Right atrium auricular region (tissue), 2 donors: ENCODE results near the gene ERMAP. TPM values are rescaled to one million over a fixed set of nuclear protein-coding genes. Genes with fewer than 3 reads are reported as not detected.

Experiments
- DNase-seq: peaks from one replicate; pipeline ENCODE4 v3.0.0-alpha.2; 2019; ENCODE audit warnings: low spot score
- H3K27ac ChIP-seq, 2 donors: fragments of 200-600 bp; sonication (generic); 1 replicate in 1 of 2; 2 replicates in 1 of 2; pipeline ENCODE4 v1.5.1; 2016 to 2019
- H3K27me3 ChIP-seq, 2 donors: fragments of 200-600 bp; sonication (generic); one replicate each; pipeline versions ENCODE4 v1.5.1 to v1.6.0; 2017 to 2019
- H3K36me3 ChIP-seq: fragments of 200-600 bp; sonication (generic); one replicate; pipeline ENCODE4 v1.5.1; 2016
- H3K4me1 ChIP-seq, 2 donors: fragments of 200-600 bp; sonication (generic); one replicate each; pipeline versions ENCODE4 v1.5.1 to v1.6.0; 2017 to 2019
- H3K4me3 ChIP-seq, 2 donors: fragments of 200-600 bp; sonication (generic); 1 replicate in 1 of 2; 2 replicates in 1 of 2; pipeline ENCODE4 v1.5.1; 2017 to 2019; ENCODE audit warnings: mild to moderate bottlenecking in 1 of 2, moderate library complexity in 1 of 2
- H3K9me3 ChIP-seq, 2 donors: fragments of 200-600 bp; sonication (generic); one replicate each; pipeline ENCODE4 v1.5.1; 2019
- CTCF ChIP-seq, 2 donors: fragments of 200-600 bp; sonication (generic); IDR thresholded peaks; one replicate each; pipeline ENCODE4 v1.5.1; 2019; ENCODE audit warnings: antibody characterized with exemption in 2 of 2
- total RNA-seq, 2 donors: library from RNA; depleted of rRNA; stranded (reverse); fragments of >200 nt; gene quantifications; one replicate each; pipeline ENCODE4 v1.1.0, GENCODE V29; 2016

Gene ERMAP
- total RNA-seq, 2 donors from 2014 or later: 3.3 to 5.6 TPM

DNA sequence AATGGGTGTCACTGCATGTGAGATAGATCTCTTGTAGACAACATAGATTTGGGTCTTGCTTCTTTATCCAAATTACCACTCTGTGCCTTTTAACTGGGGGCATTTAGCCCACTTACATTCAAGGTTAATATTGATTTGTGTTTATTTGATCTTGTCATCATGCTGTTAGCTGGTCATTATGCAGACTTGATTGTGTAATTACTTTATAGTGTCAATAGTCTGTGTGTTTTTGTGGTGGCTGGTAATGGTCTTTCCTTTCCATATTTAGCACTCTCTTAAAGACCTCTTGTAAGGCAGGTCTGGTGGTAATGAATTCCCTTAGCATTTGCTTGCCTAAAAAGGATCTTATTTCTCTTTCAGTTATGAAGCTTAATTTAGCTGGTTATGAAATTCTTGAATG lies 59.1 kb downstream of the ERMAP start:
- Histone ChIP-seq H3K4me1 (no peaks in the 10 kb centered on the region), H3K36me3 (no peaks in the 10 kb centered on the region), H3K4me3 (no peak overlapping the region), H3K27ac (no peak overlapping the region), H3K27me3 (no peaks in the 10 kb centered on the region), H3K9me3 (peaks cover 0 to 6% of the 10 kb centered on the region in 2 donors)
- TF ChIP-seq CTCF (IDR thresholded peaks at IDR 0.05): no peak
- no peak for DNase-seq

- Histone ChIP-seq H3K27me3 (no peaks in the 10 kb centered on the region), H3K4me3 (no peak overlapping the region), H3K36me3 (no peaks in the 10 kb centered on the region), H3K4me1 (no peaks in the 10 kb centered on the region), H3K9me3 (peaks cover 0 to 6% of the 10 kb centered on the region in 2 donors), H3K27ac (no peak overlapping the region)
- TF ChIP-seq CTCF (IDR thresholded peaks at IDR 0.05): no peak
- DNase-seq: no peak
Observed at GRCh38 chr1:42877380-42877779, 60.5 kb downstream of the ERMAP start.

DNA sequence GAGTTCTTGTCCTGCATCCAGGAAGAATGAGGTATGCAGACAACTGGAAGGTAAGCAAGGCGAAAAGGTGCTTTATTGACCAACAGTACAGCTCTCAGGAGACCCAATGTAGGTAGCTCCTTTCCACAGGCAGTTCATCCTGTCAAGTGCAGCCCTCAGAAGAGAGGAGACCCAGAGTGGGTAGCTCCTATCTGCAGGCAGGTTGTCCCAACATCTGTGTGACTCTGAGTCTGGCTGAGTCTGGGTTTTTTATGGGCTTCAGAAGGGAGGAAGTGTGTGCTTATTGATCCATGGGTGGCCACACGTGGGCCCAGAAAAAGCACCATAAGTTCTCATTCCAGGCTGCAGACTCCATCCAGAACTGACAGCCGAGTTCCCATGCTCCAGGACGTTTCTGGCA lies 63.5 kb downstream of the ERMAP start:
- no peaks in the 10 kb centered on the region for H3K4me1 ChIP-seq
- no peak for DNase-seq
- no peaks in the 10 kb centered on the region for H3K9me3 ChIP-seq
- H3K36me3 ChIP-seq: no peaks in the 10 kb centered on the region
- H3K4me3 ChIP-seq: no peak overlapping the region
- H3K27ac ChIP-seq: no peak overlapping the region
- no peaks in the 10 kb centered on the region for H3K27me3 ChIP-seq
- no peak for TF ChIP-seq CTCF (IDR thresholded peaks at IDR 0.05)

GRCh38 chr1:42886046-42886739 lies 69.3 kb downstream of the ERMAP start:
- Histone ChIP-seq H3K4me3 (no peak overlapping the region), H3K4me1 (no peaks in the 10 kb centered on the region), H3K27me3 (no peaks in the 10 kb centered on the region), H3K9me3 (no peaks in the 10 kb centered on the region), H3K36me3 (no peaks in the 10 kb centered on the region), H3K27ac (no peak overlapping the region)
- no peak for TF ChIP-seq CTCF (IDR thresholded peaks at IDR 0.05)
- DNase-seq: no peak

- Histone ChIP-seq H3K27me3 (no peaks in the 10 kb centered on the region), H3K4me3 (no peak overlapping the region), H3K27ac (no peak overlapping the region), H3K4me1 (no peaks in the 10 kb centered on the region), H3K36me3 (no peaks in the 10 kb centered on the region), H3K9me3 (no peaks in the 10 kb centered on the region)
- TF ChIP-seq CTCF (IDR thresholded peaks at IDR 0.05): no peak
- no peak for DNase-seq
Observed at GRCh38 chr1:42886800-42887199, 69.9 kb downstream of the ERMAP start.

GRCh38 chr1:42887366-42887765 lies 70.4 kb downstream of the ERMAP start:
- DNase-seq: no peak
- no peak overlapping the region for H3K27ac ChIP-seq
- H3K4me1 ChIP-seq: no peaks in the 10 kb centered on the region

More at GRCh38 chr1:42887366-42887765, 70.4 kb downstream of the ERMAP start:
- no peak overlapping the region for H3K4me3 ChIP-seq
- H3K36me3 ChIP-seq: no peaks in the 10 kb centered on the region
- no peaks in the 10 kb centered on the region for H3K9me3 ChIP-seq
- H3K27me3 ChIP-seq: no peaks in the 10 kb centered on the region
- no peak for TF ChIP-seq CTCF (IDR thresholded peaks at IDR 0.05)
